Measurements from ENCODE around the gene CALHM3. TPM values are rescaled to one million over a fixed set of nuclear protein-coding genes. Genes with fewer than 3 reads are reported as not detected.
A peak's percentile ranks its signal among the peaks of the same experiment; 100 is the strongest.
"Not testable (repeated sequence)": the region's sequence is repeated elsewhere in the genome, so short reads cannot be mapped to it uniquely, and the experiment has no call there.

CALHM3 gene
- polyA plus RNA-seq, 10 donors: not detected

- no peak for DNase-seq
Measured at GRCh38 chr10:103502849-103503660, 24.0 kb upstream of the CALHM3 start.

GRCh38 chr10:103501186-103501585 lies 22.1 kb upstream of the CALHM3 start:
- DNase-seq: no peak

- no peak for DNase-seq
Measured at GRCh38 chr10:103500481-103500880, 21.4 kb upstream of the CALHM3 start.

GRCh38 chr10:103499881-103500280 lies 20.8 kb upstream of the CALHM3 start:
- no peak for DNase-seq

GRCh38 chr10:103498936-103499638 lies 20.0 kb upstream of the CALHM3 start:
- DNase-seq: peak in 1 of 3 donors; percentile 35

GRCh38 chr10:103497161-103497915 lies 18.3 kb upstream of the CALHM3 start:
- no peak for DNase-seq

GRCh38 chr10:103495321-103495720 lies 16.3 kb upstream of the CALHM3 start:
- DNase-seq: no peak

- DNase-seq: peak in 1 of 3 donors; percentile 62
Measured at GRCh38 chr10:103493916-103494877, 15.2 kb upstream of the CALHM3 start.

GRCh38 chr10:103493362-103493915 lies 14.4 kb upstream of the CALHM3 start, which contains the start of gene NEURL1:
Gene NEURL1, plus strand, starts transcription at chr10:103493705. Its CDS starts 683 bp downstream, at chr10:103494388.
- peak; percentile 27 to 82 (median 66) for DNase-seq

- peak in 1 of 3 donors; percentile 37 for DNase-seq
Measured at GRCh38 chr10:103492655-103493261, 13.7 kb upstream of the CALHM3 start.

- peak; percentile 52 to 85 (median 85) for DNase-seq
Measured at GRCh38 chr10:103491729-103492364, 12.8 kb upstream of the CALHM3 start.

- DNase-seq: no peak
Measured at GRCh38 chr10:103490986-103491314, 11.9 kb upstream of the CALHM3 start.

- no peak for DNase-seq
Measured at GRCh38 chr10:103487410-103487708, 8.3 kb upstream of the CALHM3 start.

- not testable (repeated sequence) for DNase-seq
Measured at GRCh38 chr10:103486635-103487409, 7.8 kb upstream of the CALHM3 start.

GRCh38 chr10:103481974-103482531 lies 3.0 kb upstream of the CALHM3 start:
- peak; percentile 36 to 71 (median 60) for DNase-seq

- no peak for DNase-seq
Measured at GRCh38 chr10:103480521-103480920, 1.5 kb upstream of the CALHM3 start.

GRCh38 chr10:103478671-103479070 lies 369 bp downstream of the CALHM3 start:
- no peak for DNase-seq

- DNase-seq: no peak
Measured at GRCh38 chr10:103476046-103476768, 2.8 kb downstream of the CALHM3 start.

Data from muscle of back (tissue), 11 donors.